D341Med (cell line): Measurements from ENCODE around the gene MYZAP.
A peak's percentile ranks its signal among the peaks of the same experiment; 100 is the strongest.

Experiments
- DNase-seq: peaks from one replicate; pipeline ENCODE4 v3.0.0; 2012; ENCODE audit warnings: low spot score

MYZAP gene

DNA sequence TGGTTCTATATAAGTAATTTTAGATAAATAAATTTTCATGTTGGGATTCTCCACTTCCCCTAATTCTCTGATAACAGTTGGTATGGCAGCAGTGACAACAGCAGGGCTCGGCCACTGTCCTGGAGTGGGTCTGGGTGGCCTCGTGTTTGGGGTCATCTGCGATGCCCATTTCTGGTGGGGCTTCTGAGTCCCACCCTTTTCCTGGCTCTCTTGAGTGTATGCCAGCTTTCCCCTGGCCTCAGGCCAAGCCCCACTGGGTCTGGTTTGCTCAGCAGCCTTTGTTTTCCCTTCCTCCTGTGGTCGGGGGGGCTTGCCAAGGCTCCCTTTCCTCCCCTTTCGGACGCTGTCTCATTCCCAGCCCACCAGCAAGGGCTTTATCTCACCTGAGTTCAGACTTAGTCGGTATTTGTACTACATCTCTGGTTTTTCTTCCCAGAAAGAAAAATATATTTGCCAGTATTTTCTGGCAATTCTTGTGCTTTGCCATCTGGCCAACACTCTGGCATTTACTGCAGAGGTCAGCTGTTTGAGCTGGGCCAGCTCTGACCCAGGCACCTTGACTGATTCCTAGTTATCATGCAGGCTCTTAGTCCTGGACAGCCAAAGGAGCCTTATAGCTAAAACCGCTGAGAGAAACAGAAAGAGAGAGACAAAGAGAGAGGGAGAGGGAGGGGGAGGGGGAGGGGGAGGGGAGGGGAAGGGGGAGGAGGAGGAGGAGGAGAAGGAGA is 35.2 kb downstream of the MYZAP start:
- no peak for DNase-seq

DNA sequence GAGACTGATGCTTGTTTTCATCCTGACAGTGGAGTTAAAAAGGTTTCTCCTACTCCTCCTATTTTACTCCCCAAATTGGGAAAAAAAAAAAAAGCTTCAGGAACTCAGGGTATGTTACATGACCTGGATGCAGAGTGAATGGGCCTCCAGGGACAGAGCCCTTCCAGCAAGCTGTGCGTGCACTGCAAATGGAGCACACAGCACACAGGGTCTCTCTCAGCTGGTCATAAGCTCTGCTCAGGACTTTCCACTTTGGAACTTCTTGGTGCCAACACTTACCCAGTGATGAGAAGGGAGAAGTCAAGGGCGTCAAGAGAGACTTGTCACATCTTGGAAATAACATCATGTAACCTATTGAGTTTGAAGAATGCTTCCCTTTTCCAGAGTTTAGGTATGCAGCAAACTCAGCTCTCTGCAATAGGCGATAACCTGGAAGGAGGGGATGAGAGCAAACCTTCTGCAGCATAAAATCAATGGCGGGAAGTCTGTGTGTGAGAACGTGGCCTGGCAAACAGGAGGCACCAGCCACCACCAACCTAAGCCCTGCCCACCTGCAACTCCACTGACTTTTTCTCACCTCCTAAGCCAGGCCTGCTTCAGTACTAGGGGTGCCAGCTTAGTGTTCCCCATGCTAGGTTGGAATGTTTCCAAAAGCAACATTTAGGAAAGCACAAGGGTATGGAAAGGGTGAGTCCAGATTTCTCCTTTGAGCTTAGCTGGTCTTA is 39.8 kb downstream of the MYZAP start:
- no peak for DNase-seq

DNA sequence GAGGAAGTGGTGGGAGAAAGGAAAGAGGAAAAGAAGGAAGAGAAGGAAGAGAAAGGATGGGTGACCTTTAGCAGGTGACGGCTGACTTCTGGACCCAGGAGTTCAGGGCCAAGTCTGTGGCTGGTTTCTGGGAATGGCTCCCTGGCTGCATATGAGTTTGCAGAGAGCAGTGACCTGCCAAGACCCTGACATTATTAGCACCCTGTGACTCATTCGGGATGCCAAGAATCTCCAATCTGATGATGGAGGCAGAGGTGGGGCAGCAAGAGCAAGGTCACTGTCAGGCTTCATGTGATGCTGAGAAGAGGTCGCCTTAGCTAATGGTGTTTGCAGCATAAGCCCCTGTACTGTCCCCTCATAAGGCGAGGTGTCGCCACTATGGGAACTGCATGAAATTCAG is 42.6 kb downstream of the MYZAP start:
- DNase-seq: no peak

DNA sequence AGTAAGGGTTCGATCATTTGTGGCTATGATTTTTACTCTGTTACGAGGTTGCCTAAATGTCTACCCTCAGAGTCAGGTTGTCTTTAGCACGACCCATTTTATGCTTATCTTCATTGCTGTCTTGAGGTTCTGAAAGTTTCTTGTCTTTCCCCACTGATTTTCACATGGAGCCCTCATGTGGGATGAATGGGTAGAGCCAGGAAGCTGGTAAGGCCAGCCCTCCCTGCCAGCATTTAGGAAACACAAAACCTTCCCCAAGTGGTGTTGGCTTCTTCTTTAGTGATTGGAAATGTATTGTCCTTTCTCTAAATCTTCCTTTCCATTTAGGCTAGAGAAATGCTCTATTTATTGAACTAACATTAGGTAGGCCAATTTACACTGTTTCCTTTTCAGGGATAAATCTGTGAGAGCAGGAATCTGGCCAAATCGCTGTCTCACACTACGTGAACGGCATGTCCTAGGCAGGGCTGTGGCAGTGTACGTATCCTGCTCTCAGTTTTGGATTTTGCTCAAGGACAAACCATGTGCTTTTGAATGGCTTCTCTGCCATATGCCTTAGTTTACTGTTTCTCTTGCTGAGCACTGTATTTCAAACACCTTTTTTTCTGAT is 43.7 kb downstream of the MYZAP start:
- DNase-seq: no peak

DNA sequence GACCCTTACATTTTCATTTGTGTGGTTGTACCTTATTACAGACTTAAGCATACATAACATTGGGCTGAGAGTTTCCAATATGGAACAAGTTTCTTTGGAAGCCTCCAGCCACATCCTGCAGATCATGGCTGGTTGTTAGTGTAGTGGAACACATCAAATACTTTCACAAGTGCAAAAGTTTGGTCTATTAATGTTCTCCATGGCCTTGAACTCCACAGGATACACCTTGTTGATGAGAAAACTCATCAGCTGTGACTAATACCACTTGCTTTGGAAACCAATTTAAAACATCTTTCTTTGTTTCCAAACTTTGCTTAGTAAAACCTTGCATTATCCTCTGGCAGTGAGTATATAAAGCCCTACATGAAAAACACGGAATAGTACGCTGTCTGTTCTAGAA is 46.1 kb downstream of the MYZAP start:
- no peak for DNase-seq

DNA sequence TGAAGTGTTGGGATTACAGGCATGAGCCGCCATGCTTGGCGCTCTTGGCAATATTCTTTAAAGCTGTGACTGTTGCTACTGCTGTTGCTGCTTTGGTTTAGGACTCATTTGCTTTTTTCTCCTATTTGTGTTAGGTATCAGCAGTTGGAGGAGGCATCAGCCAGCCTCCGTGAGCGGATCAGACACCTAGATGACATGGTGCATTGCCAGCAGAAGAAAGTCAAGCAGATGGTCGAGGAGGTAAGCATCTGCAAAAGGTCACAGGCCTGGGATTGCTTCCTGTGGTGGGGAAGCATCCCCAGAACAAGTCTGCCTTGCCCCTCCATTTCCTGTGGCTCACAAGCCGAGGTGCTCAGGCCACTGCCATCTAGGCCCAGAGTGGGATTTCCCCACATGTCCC is 47.6 kb downstream of the MYZAP start:
- no peak for DNase-seq

DNA sequence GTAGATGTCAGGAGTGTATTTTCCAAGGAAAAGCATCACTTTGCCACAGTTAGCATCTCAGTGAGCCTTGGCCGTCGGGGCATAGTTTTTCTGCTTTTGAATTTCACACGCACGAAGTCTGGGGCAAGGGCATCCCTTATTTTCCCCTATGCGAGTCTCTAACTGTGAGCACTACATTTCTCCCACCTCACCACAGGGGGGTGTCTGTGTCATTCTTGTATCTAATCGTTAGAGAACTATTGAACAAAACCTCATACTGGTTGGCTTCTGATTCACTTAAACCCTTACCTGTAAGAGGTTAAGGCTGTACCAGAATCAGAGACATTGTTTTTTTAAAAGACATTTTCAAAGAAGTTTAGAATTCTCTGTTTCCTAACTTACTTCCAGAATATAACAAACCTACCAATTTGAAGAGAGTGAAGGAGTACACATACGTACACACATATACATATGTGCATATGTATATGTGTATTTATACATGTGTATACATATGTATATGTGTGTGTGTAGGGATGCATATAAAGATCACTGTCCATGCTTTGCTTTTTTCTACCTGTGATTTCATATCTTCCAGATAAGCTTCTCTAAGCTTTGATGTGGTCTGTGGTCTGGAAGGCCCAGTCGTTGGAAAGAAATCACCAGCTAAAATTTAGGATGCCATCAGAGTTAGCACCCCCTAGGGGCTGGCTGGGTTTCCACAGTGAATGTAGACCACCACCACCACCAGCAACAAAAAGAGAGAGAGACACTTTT is 49.4 kb downstream of the MYZAP start:
- DNase-seq: peak; percentile 50

DNA sequence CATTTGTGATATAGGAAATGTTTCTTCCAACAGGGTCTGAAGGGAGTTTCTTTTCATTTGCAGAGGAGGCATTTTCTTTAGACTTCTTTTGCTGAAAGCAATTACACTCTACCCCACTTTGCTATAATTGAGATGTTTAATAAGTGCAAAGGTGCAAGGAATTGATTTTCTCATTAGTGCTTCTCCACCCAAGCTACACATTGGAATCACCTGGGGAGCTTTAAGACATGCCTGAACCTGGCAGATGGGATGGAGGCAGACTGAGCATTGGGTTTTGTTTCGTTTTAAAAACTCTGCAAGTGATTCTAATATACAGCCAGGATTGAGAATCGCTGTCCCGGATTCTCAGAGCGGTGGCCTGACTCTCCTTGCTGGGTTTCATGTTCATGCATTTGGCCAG is 52.1 kb downstream of the MYZAP start:
- no peak for DNase-seq

DNA sequence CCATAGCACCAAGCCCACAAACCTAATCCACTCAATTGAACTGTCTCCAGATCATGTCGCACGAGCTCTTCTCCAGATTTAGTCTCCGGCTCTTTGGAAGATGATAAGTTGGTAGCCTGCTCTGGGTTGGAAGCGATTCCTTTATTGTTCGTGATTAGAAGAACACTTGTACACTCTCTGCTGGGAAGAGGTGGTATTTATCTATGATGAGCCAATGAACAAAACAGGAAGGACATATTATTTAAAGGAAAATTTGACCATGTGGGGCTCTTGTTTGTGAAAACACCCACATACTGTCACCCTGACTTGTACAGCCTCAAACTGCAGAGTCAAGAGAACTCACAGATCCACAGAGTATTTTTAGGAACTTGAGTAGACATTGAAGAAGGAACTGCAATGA is 54.4 kb downstream of the MYZAP start:
- no peak for DNase-seq

DNA sequence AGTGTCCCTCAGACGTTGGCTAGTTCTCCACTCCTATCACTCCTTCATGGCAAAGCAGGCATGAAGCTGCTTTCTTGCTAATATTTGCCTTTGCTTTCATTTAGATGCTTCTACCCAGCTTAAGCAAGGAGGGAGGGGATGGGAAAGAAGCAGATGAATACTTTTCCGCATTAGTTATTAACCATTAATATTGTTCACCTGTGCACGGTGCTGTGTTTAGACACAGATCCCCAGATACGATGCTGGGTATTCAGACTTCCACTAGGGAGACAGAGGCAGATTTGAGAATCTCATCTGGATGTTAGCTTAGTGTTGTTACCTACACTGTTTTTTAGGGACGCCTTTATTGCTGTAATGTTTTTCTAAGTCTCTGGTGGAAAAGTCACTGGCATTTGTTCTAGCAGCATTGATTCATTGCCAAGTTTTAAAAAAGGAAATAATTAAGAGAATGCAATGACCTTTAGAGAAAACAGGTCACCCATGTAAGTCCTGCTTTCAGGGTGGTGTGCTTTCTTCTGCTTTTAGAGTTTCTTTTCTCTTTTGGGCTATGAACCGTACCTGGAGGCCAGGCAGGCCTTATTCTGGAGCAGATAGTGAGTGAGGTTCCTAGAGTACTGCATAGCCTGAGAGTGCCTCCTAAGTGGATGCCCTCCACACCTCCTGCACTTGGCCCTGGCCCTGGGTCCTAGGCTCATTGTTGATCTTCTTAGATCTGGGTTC is 55.5 kb downstream of the MYZAP start:
- no peak for DNase-seq

DNA sequence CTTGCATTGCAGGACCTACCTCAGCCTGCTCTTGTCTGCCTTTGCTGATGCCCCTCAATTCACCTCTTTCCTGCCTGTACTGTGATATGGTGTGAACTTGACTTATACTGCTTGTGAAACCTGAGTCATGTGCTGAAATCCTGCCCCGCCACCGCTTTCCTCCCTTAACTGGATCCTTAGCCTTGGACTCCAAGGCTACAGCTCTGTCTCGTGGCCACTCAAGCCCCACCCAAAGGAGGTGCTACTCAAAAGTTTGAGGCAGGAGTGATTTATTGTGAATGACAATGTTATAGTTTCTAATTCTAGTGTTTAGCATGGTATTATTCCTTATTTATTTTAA is 56.1 kb downstream of the MYZAP start:
- DNase-seq: no peak

DNA sequence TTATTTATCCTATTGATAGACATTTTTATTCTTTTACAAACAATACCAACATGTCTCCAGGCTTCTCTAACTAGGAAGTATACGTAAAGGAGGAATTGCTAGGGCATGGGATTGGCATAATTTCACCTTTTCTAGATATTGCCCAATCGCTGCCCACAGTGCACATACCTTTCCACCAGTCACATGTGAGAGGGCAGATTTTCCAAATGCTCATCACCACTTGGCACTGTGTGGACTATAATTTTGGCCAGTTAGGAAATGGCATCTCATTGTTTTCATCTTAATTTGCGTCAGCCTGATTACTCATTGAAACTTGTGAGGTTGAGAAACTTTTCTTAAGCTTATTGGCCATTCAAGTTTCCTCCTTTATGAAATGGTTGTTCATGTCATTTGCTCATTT is 57.4 kb downstream of the MYZAP start:
- DNase-seq: no peak

DNA sequence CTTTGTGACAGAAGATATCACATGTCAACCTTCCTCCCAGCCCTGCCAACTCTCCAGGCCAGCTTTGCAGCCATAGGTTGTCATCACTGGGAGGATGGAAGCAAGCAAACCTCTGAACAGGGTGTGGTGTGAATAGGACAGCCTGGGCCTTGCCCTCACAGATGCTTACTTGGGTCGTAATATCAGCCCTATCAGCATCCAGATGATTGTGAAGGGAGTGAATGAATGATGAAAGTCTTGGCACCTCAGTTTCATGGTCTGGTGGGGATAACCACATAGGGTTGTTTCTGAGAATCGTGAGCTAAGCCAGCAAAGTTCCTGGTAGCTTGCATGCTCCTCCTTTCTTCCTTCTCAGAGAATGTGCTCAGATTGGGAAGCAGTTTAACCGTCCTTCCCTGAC is 59.7 kb downstream of the MYZAP start:
- no peak for DNase-seq

DNA sequence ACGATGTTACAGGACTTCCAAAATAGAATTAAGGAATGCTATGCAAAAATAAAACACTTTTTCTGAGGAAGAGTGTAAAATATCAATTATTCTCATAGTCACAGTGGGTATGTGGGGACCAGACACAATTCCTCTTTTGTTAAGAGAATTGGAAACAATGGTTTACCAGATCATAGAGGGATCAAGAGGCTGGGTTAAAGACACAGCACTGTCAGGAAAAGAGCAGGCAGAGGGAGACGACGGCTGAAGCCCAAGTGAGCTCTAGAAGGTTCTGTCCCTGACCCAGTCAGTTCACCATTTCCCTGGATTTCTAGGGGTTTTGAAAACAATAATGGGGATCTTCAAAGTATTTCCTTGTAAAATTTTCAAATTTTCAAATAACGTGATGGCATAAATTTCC is 60.8 kb downstream of the MYZAP start:
- DNase-seq: no peak

DNA sequence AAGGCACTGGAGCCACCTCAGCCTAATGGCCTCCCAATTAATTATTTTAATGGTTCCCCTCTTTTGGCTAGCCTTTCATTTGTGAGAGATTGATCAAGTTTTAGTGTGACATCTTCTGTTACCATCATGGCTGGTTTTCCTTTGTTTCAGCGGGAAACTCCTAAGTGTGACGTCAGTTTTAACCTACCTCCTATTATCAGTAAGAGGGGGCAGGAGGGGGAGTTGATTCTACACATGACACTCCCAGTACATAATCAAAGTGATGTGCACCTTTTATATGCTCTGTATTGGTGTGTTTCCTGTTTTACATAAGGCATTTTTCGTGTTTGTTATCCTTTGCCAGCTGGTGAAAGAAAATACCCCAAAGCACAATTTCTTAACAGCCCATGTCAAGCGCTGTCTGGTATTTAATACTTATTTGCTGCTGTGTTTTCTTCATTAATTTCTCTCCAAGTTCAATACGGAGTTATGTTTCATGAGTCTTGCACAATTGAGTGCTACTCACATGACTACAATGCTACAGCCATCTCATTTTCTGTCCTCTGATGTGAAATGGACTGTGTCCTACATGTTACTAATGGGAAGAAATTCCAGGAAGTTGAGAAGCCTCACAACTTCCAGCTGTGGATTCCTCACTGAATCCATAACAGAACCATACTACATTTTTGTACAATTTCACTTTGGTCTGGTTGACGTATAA is 62.6 kb downstream of the MYZAP start:
- no peak for DNase-seq

DNA sequence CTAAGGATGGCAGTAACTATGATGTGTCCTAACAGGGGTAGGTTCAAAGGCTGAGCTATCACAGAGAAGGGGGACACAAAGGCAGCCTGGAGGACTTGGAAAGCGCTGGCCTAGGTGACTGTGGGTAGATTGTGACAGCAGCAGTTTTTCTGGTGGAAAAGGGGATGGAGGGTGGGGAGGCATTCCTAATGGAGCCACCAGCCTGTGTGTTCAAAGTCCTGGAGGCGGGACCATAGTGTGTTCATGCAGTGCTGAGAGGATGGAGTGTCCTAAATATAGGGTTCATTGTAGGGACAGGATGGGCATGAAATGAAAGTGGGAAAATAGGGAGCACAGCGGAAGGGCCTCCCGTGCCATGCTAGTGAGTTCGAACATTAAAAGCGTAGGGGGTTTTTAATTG is 63.3 kb downstream of the MYZAP start:
- no peak for DNase-seq

DNA sequence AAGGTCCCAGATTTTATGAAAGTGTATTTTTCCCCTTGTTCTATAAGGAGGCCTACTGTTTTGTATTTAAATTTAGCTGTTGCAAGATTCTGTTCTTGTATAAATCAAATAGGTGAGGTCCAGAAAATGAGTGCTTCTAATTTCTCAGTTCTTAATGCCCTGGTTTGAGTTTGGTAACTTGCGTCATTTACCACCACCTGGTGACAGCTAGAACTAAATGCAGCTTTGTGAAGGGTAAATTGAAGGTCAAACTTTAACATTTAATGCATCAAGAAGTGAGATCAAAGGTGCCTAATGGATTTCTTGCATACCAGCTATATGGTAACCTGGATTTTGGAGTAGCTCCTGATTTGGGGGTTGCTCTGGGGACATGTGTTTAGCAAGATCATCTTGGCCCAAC is 64.1 kb downstream of the MYZAP start:
- no peak for DNase-seq

DNA sequence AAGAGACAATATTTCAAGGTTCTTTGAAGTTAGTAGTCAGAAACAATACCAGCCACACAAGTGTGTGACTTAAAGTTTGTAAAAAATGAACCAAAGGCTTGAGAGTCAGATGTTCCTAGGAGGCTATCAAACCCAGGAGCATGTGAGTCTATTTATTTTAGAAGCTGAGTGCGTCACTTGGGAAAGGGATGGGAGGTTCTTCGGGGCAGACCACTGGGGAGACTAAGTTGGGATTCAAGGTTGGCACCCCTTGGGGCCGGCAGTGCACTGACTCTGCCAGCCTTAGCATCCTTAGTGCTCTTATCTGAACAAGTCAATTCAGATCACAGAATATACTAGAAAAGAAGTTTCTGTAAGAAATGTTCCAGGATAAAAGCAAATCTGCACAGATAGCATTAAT is 64.7 kb downstream of the MYZAP start:
- no peak for DNase-seq

DNA sequence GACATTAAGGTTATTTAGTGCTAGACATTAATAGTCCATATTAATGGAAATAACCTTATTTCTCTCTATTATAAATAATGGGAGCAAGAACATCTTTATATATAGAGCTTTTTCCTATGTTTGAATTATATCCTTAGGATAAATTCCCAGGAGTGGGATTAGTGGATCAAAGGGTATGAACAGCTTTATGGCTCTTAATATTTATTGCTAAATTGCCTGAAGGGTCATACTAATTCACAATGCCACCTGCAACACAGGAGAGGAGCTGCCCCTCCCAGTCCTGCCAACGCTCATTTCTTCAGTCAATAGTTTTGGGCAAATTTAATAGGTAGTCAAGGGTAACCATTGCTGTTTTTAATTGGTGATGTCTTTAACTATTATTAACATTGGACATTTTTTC is 65.9 kb downstream of the MYZAP start:
- DNase-seq: no peak

DNA sequence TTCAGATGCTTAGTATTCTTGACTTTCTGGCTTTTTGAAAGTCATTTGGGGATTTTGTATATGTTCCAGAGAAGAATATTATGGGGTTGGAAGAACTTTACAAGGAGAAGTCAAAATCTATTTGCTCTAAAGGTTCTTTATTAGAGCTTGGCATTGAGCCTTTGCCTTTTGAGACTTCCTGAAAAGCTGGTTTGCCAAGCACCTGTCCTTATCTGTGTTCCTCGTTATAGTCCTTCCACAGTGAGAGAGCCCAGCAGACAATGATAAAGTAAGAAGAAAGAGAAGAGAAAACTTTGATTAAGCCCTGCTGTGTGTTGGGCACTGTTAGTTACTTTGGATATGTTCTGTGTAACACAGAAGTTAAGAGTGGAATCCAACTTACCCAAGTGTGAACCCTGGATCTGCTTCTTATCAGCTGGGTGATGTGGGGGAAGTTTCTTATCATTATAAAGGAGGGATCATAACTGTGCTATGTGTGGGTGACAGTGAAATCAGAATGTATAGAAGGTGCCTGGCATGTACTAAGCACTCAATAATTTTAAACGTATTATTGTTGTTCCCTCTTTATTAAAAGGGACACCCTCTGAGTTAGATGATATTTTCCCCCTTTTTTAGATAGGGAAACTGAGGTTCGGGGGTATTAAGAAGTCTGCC is 70.5 kb downstream of the MYZAP start:
- DNase-seq: no peak

DNA sequence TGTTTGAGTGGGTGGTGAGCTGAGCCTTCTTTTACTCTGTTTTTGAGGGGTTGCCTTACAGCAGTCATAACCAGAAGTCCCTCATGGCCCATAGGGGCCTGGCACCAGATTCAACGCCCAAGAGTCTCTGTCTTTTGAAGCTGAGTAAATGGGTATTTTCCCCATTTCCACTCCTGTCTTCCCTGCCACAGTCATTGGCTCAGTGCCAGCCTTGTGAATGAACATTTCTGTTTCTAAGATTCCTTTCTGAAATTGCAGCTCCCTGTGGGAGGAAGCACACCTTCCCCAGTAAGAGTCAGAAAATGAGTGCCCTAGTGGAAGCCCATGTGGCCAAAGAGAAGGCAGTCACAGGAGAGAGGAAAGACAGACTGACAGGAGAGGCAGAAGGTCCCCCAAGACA is 71.1 kb downstream of the MYZAP start:
- DNase-seq: no peak
